Right lobe of liver (tissue), 4 donors: ENCODE results near the gene AZGP1.

Experiments
- POLR2A ChIP-seq: fragments of 450-650 bp; IDR thresholded peaks from one replicate; pipeline ENCODE4 v1.6.1; 2017; ENCODE audit warnings: antibody characterized with exemption, mild to moderate bottlenecking
- TF ChIP-seq, protein P1 (sequence below), 4 donors: fragments of 200-600 bp in 3 of 4; fragments of 450-650 bp in 1 of 4; IDR thresholded peaks; one replicate each; pipeline versions ENCODE4 v1.5.1 to v1.8.0; 2016 to 2022; ENCODE audit warnings: antibody characterized with exemption in 4 of 4, mild to moderate bottlenecking in 2 of 4
- donor health status: DM: no; HTN: no; CAD: no.
- donor health status: DM: no; HTN: no; CAD: no.
- donor health status: DM: no; HTN: yes; CAD: no.

DNA sequence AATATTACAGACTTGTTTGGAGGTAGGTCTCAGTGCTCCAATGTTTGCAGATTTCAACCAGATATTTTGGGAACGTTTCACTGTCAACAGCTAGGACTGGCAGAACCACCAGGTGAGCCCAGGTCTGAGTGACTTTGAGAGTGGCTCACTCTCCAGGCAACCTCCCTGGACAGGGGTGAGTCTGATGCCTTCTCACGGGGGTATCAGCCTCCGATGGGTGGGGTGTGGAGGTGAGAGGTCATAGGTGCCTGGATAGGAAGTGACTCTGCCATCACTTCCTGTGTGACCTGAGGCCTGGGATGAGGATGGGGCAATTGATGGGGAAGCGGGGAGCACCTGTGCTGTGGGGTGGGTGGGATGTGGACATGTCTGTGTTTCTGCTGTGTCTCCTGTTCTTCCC lies 4.6 kb downstream of the AZGP1 start:
- TF ChIP-seq, protein P1, sequence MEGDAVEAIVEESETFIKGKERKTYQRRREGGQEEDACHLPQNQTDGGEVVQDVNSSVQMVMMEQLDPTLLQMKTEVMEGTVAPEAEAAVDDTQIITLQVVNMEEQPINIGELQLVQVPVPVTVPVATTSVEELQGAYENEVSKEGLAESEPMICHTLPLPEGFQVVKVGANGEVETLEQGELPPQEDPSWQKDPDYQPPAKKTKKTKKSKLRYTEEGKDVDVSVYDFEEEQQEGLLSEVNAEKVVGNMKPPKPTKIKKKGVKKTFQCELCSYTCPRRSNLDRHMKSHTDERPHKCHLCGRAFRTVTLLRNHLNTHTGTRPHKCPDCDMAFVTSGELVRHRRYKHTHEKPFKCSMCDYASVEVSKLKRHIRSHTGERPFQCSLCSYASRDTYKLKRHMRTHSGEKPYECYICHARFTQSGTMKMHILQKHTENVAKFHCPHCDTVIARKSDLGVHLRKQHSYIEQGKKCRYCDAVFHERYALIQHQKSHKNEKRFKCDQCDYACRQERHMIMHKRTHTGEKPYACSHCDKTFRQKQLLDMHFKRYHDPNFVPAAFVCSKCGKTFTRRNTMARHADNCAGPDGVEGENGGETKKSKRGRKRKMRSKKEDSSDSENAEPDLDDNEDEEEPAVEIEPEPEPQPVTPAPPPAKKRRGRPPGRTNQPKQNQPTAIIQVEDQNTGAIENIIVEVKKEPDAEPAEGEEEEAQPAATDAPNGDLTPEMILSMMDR (IDR thresholded peaks at IDR 0.05): no peak
- no peak for TF ChIP-seq POLR2A
